ENCODE results near the gene GKN1. TPM values are rescaled to one million over a fixed set of nuclear protein-coding genes. Genes with fewer than 3 reads are reported as not detected.
"Not testable (repeated sequence)": the region's sequence is repeated elsewhere in the genome, so short reads cannot be mapped to it uniquely, and the experiment has no call there.

The GKN1 gene
- total RNA-seq, 1 experiment from 2014 or later, result not detected

- H3K36me3 Mint-ChIP-seq; H3K27ac Mint-ChIP-seq; H3K9me3 Mint-ChIP-seq; DNase-seq (ENCODE audit: low spot score); H3K4me3 Mint-ChIP-seq; ATAC-seq; H3K4me1 Mint-ChIP-seq: not testable (repeated sequence)
- ChIA-PET CTCF (interaction anchor here (1.0 kb wide), 1 partner anchor 12 kb away, joined by 4 read pairs; no protein-coding TSS in a partner anchor), POLR2A (interaction anchor here (0.6 kb wide), 1 partner anchor 1299 kb away, joined by 3 read pairs; no protein-coding TSS in a partner anchor)
- H3K27me3 Mint-ChIP-seq (ENCODE audit: low read depth), result peaks cover 17% of the 10 kb centered on the region
These were observed 19.0 kb upstream of the GKN1 start for GRCh38 chr2:68955432-68955831.

GRCh38 chr2:68959001-68959400 lies 15.4 kb upstream of the GKN1 start:
- Mint-ChIP-seq H3K27ac (no peak overlapping the region), H3K4me1 (no peaks in the 10 kb centered on the region; the same call in 1 of the 2 replicates), H3K36me3 (no peaks in the 10 kb centered on the region), H3K4me3 (no peak overlapping the region), H3K27me3 (ENCODE audit: low read depth) (peaks cover 6% of the 10 kb centered on the region; the same call in 1 of the 2 replicates), H3K9me3 (peaks cover 7% of the 10 kb centered on the region)
- ATAC-seq (no peak), DNase-seq (ENCODE audit: low spot score) (no peak)
- ChIA-PET CTCF (no interaction called here), POLR2A (no interaction called here)
- no peak for TF ChIP-seq MAX (CRISPR knock-in tag; IDR thresholded peaks at IDR 0.05)
- no peak for TF ChIP-seq NR1H2 (CRISPR knock-in tag; IDR thresholded peaks at IDR 0.05)
- no peak for TF ChIP-seq HMGXB4 (CRISPR knock-in tag; IDR thresholded peaks at IDR 0.05)
- no peak for TF ChIP-seq TEAD1 (CRISPR knock-in tag; IDR thresholded peaks at IDR 0.05)

- Mint-ChIP-seq H3K9me3 (no peaks in the 10 kb centered on the region), H3K27ac (no peak overlapping the region), H3K27me3 (ENCODE audit: low read depth) (peaks cover 3% of the 10 kb centered on the region; the same call in 1 of the 2 replicates), H3K36me3 (no peaks in the 10 kb centered on the region), H3K4me3 (no peak overlapping the region), H3K4me1 (no peaks in the 10 kb centered on the region; the same call in 1 of the 2 replicates)
- TF ChIP-seq ZNF317 (CRISPR knock-in tag; IDR thresholded peaks at IDR 0.05; ENCODE audit: borderline replicate concordance, low read depth), result no peak
- POLR2A ChIA-PET, result no interaction called here
- ATAC-seq, result no peak
- CTCF ChIA-PET, result interaction anchor here (0.7 kb wide), 1 partner anchor 1787 kb away, joined by 3 read pairs; no protein-coding TSS in a partner anchor
- DNase-seq (ENCODE audit: low spot score), result no peak
These were observed 13.1 kb upstream of the GKN1 start for GRCh38 chr2:68961380-68961779.

GRCh38 chr2:68964282-68964681 lies 10.2 kb upstream of the GKN1 start:
- ChIA-PET POLR2A (no interaction called here), CTCF (no interaction called here)
- H3K4me3 Mint-ChIP-seq, result no peak overlapping the region
- H3K4me1 Mint-ChIP-seq, result no peaks in the 10 kb centered on the region; the same call in 1 of the 2 replicates
- TF ChIP-seq FOXP4 (CRISPR knock-in tag; IDR thresholded peaks at IDR 0.05) (no peak), NR3C1 (CRISPR knock-in tag; conservative IDR thresholded peaks at IDR 0.05; ENCODE audit: low read depth) (no peak)
- no peaks in the 10 kb centered on the region for H3K36me3 Mint-ChIP-seq
- no peak overlapping the region for H3K27ac Mint-ChIP-seq
- H3K27me3 Mint-ChIP-seq (ENCODE audit: low read depth), result no peaks in the 10 kb centered on the region; the same call in 1 of the 2 replicates
- ATAC-seq (no peak), DNase-seq (ENCODE audit: low spot score) (no peak)
- H3K9me3 Mint-ChIP-seq, result no peaks in the 10 kb centered on the region

GRCh38 chr2:68968221-68968620 lies 6.2 kb upstream of the GKN1 start:
- ChIA-PET POLR2A (no interaction called here), CTCF (no interaction called here)
- no peak overlapping the region for H3K4me3 Mint-ChIP-seq
- DNase-seq (ENCODE audit: low spot score), result no peak
- no peaks in the 10 kb centered on the region for H3K36me3 Mint-ChIP-seq
- no peaks in the 10 kb centered on the region for H3K9me3 Mint-ChIP-seq
- ATAC-seq, result no peak
- H3K27ac Mint-ChIP-seq, result no peak overlapping the region
- no peaks in the 10 kb centered on the region for H3K4me1 Mint-ChIP-seq
- H3K27me3 Mint-ChIP-seq (ENCODE audit: low read depth), result no peaks in the 10 kb centered on the region; the same call in none of the 2 replicates
- TF ChIP-seq E2F4 (CRISPR knock-in tag; IDR thresholded peaks at IDR 0.05; ENCODE audit: borderline replicate concordance, low read depth) (no peak), SOX15 (CRISPR knock-in tag; IDR thresholded peaks at IDR 0.05) (no peak), ATF2 (CRISPR knock-in tag; IDR thresholded peaks at IDR 0.05; ENCODE audit: borderline replicate concordance, low read depth) (no peak), ZMAT4 (CRISPR knock-in tag; IDR thresholded peaks at IDR 0.05) (no peak), SP1 (CRISPR knock-in tag; conservative IDR thresholded peaks at IDR 0.05) (no peak), NR1H2 (CRISPR knock-in tag; IDR thresholded peaks at IDR 0.05) (no peak), RORB (CRISPR knock-in tag; IDR thresholded peaks at IDR 0.05) (no peak), GABPB1 (CRISPR knock-in tag; IDR thresholded peaks at IDR 0.05) (no peak), TEAD1 (CRISPR knock-in tag; IDR thresholded peaks at IDR 0.05) (no peak), MXD4 (CRISPR knock-in tag; IDR thresholded peaks at IDR 0.05; ENCODE audit: borderline replicate concordance) (no peak), TEAD4 (CRISPR knock-in tag; IDR thresholded peaks at IDR 0.05) (no peak), SMAD4 (CRISPR knock-in tag; IDR thresholded peaks at IDR 0.05) (no peak), ZNF232 (CRISPR knock-in tag; IDR thresholded peaks at IDR 0.05) (no peak), FOXJ3 (CRISPR knock-in tag; IDR thresholded peaks at IDR 0.05; ENCODE audit: borderline replicate concordance) (no peak), JAZF1 (CRISPR knock-in tag; IDR thresholded peaks at IDR 0.05) (no peak)
